ENCODE data around the gene TBX2. TPM values are rescaled to one million over a fixed set of nuclear protein-coding genes. Genes with fewer than 3 reads are reported as not detected.

TBX2 gene
- total RNA-seq, 1 donor from 2014 or later = 8.6 TPM

GRCh38 chr17:61402978-61403800 is 3.5 kb downstream of the TBX2 start:
- Mint-ChIP-seq H3K27me3 (ENCODE audit: low read depth) (peaks cover 4% of the 10 kb centered on the region), H3K4me1 (ENCODE audit: low read depth) (peaks cover 17% of the 10 kb centered on the region), H3K27ac (ENCODE audit: unreplicated experiment) (no peak overlapping the region), H3K36me3 (ENCODE audit: low read depth) (peaks cover 6% of the 10 kb centered on the region), H3K9me3 (ENCODE audit: low read depth) (no peaks in the 10 kb centered on the region), H3K4me3 (ENCODE audit: unreplicated experiment) (no peak overlapping the region)
- no peak for DNase-seq (ENCODE audit: low spot score)
- no peak for TF ChIP-seq CTCF (IDR thresholded peaks at IDR 0.05)

DNA sequence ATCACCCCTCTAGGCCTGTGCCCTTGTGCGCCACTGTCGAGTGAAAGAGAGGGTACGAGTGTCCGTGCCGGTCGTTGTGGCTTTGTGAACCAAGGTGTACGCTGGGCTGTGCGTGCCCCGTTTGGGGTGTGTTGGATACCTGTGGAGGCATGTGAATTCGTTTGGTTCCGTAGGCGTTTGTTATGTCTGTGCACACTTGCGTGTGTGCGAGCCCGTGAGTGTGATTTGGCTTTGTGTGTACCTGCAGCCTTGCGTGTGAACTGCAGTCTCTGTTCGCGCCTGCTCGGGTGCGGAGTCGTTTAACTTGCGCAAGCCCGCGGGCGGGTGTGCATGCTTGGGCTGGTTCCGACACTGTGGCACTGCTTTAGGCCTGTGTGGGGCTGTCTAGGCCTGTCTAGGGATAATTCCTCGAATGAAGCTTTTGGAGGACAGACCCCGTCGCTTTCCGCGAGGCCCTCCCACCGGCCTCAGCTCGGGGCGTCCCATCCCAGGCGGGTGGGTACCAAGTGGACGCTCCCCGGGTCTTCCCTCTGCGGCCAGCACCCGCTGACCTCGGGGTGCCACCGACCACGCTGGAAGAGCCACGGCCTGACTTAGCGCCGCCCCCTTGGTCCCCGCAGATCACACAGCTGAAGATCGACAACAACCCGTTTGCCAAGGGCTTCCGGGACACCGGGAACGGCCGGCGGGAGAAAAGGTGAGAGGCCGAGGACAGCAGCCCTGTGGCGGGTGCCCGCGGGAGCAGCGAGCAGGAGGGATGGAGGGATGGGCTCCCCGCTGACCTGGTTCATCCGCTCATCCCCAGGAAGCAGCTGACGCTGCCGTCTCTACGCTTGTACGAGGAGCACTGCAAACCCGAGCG is 4.4 kb downstream of the TBX2 start:
- Mint-ChIP-seq H3K9me3 (ENCODE audit: low read depth) (no peaks in the 10 kb centered on the region), H3K27me3 (ENCODE audit: low read depth) (no peaks in the 10 kb centered on the region), H3K36me3 (ENCODE audit: low read depth) (peaks cover 6% of the 10 kb centered on the region), H3K4me1 (ENCODE audit: low read depth) (peaks cover 13% of the 10 kb centered on the region), H3K27ac (ENCODE audit: unreplicated experiment) (no peak overlapping the region), H3K4me3 (ENCODE audit: unreplicated experiment) (no peak overlapping the region)
- TF ChIP-seq CTCF (IDR thresholded peaks at IDR 0.05) = no peak
- DNase-seq (ENCODE audit: low spot score) = peak; percentile 88

GRCh38 chr17:61404663-61404912 is 4.9 kb downstream of the TBX2 start:
- peaks cover 6% of the 10 kb centered on the region for H3K36me3 Mint-ChIP-seq (ENCODE audit: low read depth)
- H3K4me3 Mint-ChIP-seq (ENCODE audit: unreplicated experiment) = no peak overlapping the region
- no peak overlapping the region for H3K27ac Mint-ChIP-seq (ENCODE audit: unreplicated experiment)
- H3K4me1 Mint-ChIP-seq (ENCODE audit: low read depth) = peaks cover 13% of the 10 kb centered on the region
- TF ChIP-seq CTCF (IDR thresholded peaks at IDR 0.05) = no peak
- peak; percentile 72 for DNase-seq (ENCODE audit: low spot score)
- no peaks in the 10 kb centered on the region for H3K27me3 Mint-ChIP-seq (ENCODE audit: low read depth)
- no peaks in the 10 kb centered on the region for H3K9me3 Mint-ChIP-seq (ENCODE audit: low read depth)

GRCh38 chr17:61404913-61405685 is 5.5 kb downstream of the TBX2 start:
- no peaks in the 10 kb centered on the region for H3K27me3 Mint-ChIP-seq (ENCODE audit: low read depth)
- no peaks in the 10 kb centered on the region for H3K9me3 Mint-ChIP-seq (ENCODE audit: low read depth)
- peaks cover 6% of the 10 kb centered on the region for H3K36me3 Mint-ChIP-seq (ENCODE audit: low read depth)
- H3K4me3 Mint-ChIP-seq (ENCODE audit: unreplicated experiment) = no peak overlapping the region
- TF ChIP-seq CTCF (IDR thresholded peaks at IDR 0.05) = no peak
- peaks cover 16% of the 10 kb centered on the region for H3K4me1 Mint-ChIP-seq (ENCODE audit: low read depth)
- no peak overlapping the region for H3K27ac Mint-ChIP-seq (ENCODE audit: unreplicated experiment)
- peak; percentile 92 for DNase-seq (ENCODE audit: low spot score)
